H1 (cell line): Measurements from ENCODE around the gene ADGRG7. TPM values are rescaled to one million over a fixed set of nuclear protein-coding genes. Genes with fewer than 3 reads are reported as not detected.

Source experiments
- BRCA1 ChIP-seq: IDR thresholded peaks from 2 replicates; pipeline ENCODE4 v1.6.1; 2012; ENCODE audit warnings: low read depth, low read length, improper control_type of control experiment
- CHD2 ChIP-seq: IDR thresholded peaks from 2 replicates; pipeline ENCODE4 v1.6.1; 2012; ENCODE audit warnings: low read length, improper control_type of control experiment
- CREB1 ChIP-seq: IDR thresholded peaks from 2 replicates; pipeline ENCODE4 v1.6.1; 2012; ENCODE audit warnings: inconsistent platforms
- CTBP2 ChIP-seq: IDR thresholded peaks from 2 replicates; pipeline ENCODE4 v1.7.0; 2011; ENCODE audit warnings: borderline replicate concordance, mild to moderate bottlenecking, moderate library complexity, mixed read lengths, low read length; ENCODE audit not compliant: insufficient read depth, insufficient read length
- CTCF ChIP-seq, 3 experiments: IDR thresholded peaks; 1 replicate in 2 of 3; 2 replicates in 1 of 3; pipeline versions ENCODE4 v1.5.1 to v1.6.1; 2011; ENCODE audit warnings: low read length in 3 of 3, mild to moderate bottlenecking in 3 of 3, inconsistent platforms in 2 of 3, low read depth in 1 of 3, moderate library complexity in 1 of 3; ENCODE audit not compliant: insufficient read depth in 1 of 3; ENCODE audit errors: control extremely low read depth in 1 of 3
- EGR1 ChIP-seq: IDR thresholded peaks from 2 replicates; pipeline ENCODE4 v1.6.1; 2011; ENCODE audit warnings: low read depth, low read length, borderline replicate concordance
- EZH2 ChIP-seq: fragments of 200-600 bp; sonication (generic); IDR thresholded peaks from 2 replicates; pipeline ENCODE4 v1.7.1; 2012; ENCODE audit warnings: low read depth, mild to moderate bottlenecking, moderate library complexity, low read length, inconsistent platforms; ENCODE audit not compliant: severe bottlenecking
- GABPA ChIP-seq: IDR thresholded peaks from 2 replicates; pipeline ENCODE4 v1.6.1; 2011; ENCODE audit warnings: mild to moderate bottlenecking, low read length, moderate library complexity, borderline replicate concordance; ENCODE audit not compliant: insufficient read depth
- GTF2F1 ChIP-seq: IDR thresholded peaks from 2 replicates; pipeline ENCODE4 v1.6.1; 2012; ENCODE audit warnings: low read depth, low read length, improper control_type of control experiment, borderline replicate concordance
- JUND ChIP-seq: IDR thresholded peaks from 2 replicates; pipeline ENCODE4 v1.6.1; 2011; ENCODE audit warnings: mild to moderate bottlenecking, improper control_type of control experiment, low read length
- KDM1A ChIP-seq: fragments of 200-600, 300-600 bp; sonication (generic); IDR thresholded peaks from 2 replicates; pipeline ENCODE4 v1.7.1; 2016; ENCODE audit warnings: mild to moderate bottlenecking, low read length, borderline replicate concordance
- KDM4A ChIP-seq: IDR thresholded peaks from one replicate; pipeline ENCODE4 v1.7.1; 2012; ENCODE audit warnings: low read depth, mild to moderate bottlenecking, moderate library complexity, low read length, inconsistent platforms; ENCODE audit not compliant: severe bottlenecking
- NRF1 ChIP-seq: IDR thresholded peaks from 2 replicates; pipeline ENCODE4 v1.6.1; 2011; ENCODE audit warnings: mild to moderate bottlenecking, low read depth, low read length, improper control_type of control experiment
- POLR2AphosphoS5 ChIP-seq: IDR thresholded peaks from 2 replicates; pipeline ENCODE4 v1.6.1; 2011; ENCODE audit warnings: low read depth, low read length
- SP2 ChIP-seq: IDR thresholded peaks from 2 replicates; pipeline ENCODE4 v1.6.1; 2012; ENCODE audit warnings: mild to moderate bottlenecking, low read length, inconsistent platforms
- SUZ12 ChIP-seq: fragments of 200-600 bp; sonication (generic); IDR thresholded peaks from 2 replicates; pipeline ENCODE4 v1.6.1; 2012; ENCODE audit warnings: mild to moderate bottlenecking, inconsistent platforms, low read length, moderate library complexity, mixed read lengths
- TAF7 ChIP-seq: optimal IDR thresholded peaks from 2 replicates; pipeline ENCODE3; 2011; ENCODE audit warnings: low read depth, mild to moderate bottlenecking, inconsistent platforms, low read length, moderate library complexity, borderline replicate concordance
- polyA plus RNA-seq, 7 experiments: library from polyadenylated mRNA; depleted of rRNA in 3 of 7; stranded (reverse) in 5 of 7; unstranded in 2 of 7; fragments of >200 nt in 5 of 7; fragments of 200-250 nt in 2 of 7; gene quantifications; 1 replicate in 5 of 7; 2 replicates in 1 of 7; 4 replicates in 1 of 7; pipeline versions ENCODE4 v1.2.1 to v1.2.3, GENCODE V29; 2011 to 2013; ENCODE audit warnings: missing spikeins in 2 of 7, mixed read lengths in 2 of 7
- total RNA-seq: library from RNA; stranded (reverse); fragmentation: NEBNext Ultra II Directional; extraction: Animal tissue kit (Norgen Biotek cat#: 25700); gene quantifications from 2 replicates; pipeline ENCODE4 v1.2.1, GENCODE V29; 2021
- TF ChIP-seq, protein P1 (sequence below): IDR thresholded peaks from 2 replicates; pipeline ENCODE4 v1.6.1; 2011; ENCODE audit warnings: low read length, improper control_type of control experiment

Gene ADGRG7
- total and polyA plus RNA-seq, 2 of the 8 experiments (the other 6 are each of a cell fraction or from before 2014, with no cell fraction given), result not detected

GRCh38 chr3:100708989-100709841 lies 99.8 kb downstream of the ADGRG7 start, which contains the start of gene TFG (continued):
- TF ChIP-seq, protein P1, sequence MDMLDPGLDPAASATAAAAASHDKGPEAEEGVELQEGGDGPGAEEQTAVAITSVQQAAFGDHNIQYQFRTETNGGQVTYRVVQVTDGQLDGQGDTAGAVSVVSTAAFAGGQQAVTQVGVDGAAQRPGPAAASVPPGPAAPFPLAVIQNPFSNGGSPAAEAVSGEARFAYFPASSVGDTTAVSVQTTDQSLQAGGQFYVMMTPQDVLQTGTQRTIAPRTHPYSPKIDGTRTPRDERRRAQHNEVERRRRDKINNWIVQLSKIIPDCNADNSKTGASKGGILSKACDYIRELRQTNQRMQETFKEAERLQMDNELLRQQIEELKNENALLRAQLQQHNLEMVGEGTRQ, result no peak
- TF ChIP-seq GABPA, result peak; percentile 85; the same call in 1 of the 2 replicates
- TF ChIP-seq SUZ12, result no peak
- no peak for TF ChIP-seq EGR1
- no peak for TF ChIP-seq CTBP2
- no peak for TF ChIP-seq KDM1A
- no peak for TF ChIP-seq SP2
- no peak for TF ChIP-seq CTCF (IDR thresholded peaks at IDR 0.05; ENCODE audit: control extremely low read depth in 1 of 3, insufficient read depth in 1 of 3, low read depth in 1 of 3, low read length in 3 of 3)
- no peak for TF ChIP-seq EZH2
- TF ChIP-seq POLR2AphosphoS5, result peak; percentile 86
- peak; percentile 78 for TF ChIP-seq NRF1
- 0 out of 2 replicates have a peak, but pooled peaks have one; percentile 17 for TF ChIP-seq GTF2F1
- no peak for TF ChIP-seq JUND
- peak; percentile 41; the same call in 1 of the 2 replicates for TF ChIP-seq CHD2
- no peak for TF ChIP-seq BRCA1
- peak; percentile 58 for TF ChIP-seq KDM4A
- peak; percentile 87 for TF ChIP-seq TAF7
- TF ChIP-seq CREB1, result peak; percentile 59
